Myocyte (in vitro differentiated cells): ENCODE data around the gene CIAO2B. TPM values are rescaled to one million over a fixed set of nuclear protein-coding genes. Genes with fewer than 3 reads are reported as not detected.

Source experiments
- DNase-seq: peaks from one replicate; pipeline ENCODE4 v3.0.0-alpha.2; 2012; ENCODE audit warnings: low read depth
- total RNA-seq: library from RNA; depleted of rRNA; stranded (reverse); fragments of >200 nt; gene quantifications from 2 replicates; pipeline ENCODE4 v1.2.3, GENCODE V29; 2014

Gene CIAO2B
- total RNA-seq, 1 donor from 2014 or later: 235 TPM

GRCh38 chr16:66888647-66889615 is 45.3 kb downstream of the CIAO2B start:
- DNase-seq: no peak

DNA sequence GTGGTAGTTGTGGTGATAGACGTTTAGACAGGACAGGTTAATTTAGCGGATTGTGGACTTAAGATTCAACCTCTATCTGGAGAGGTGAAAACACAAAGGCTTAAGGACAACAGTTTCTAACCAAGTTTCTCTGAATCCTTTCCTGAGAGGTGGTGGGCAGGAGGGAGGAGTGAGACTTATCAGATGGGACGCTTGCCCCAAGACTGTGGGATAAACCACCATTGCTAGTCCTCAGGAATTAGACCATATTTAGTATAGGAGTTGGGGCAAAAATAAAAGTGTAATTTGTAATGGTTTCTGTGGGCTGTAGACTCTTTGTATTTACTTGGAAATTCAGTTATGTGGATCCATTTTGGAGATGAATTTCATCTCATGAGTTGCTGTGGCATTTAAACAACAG is 47.3 kb downstream of the CIAO2B start:
- no peak for DNase-seq

DNA sequence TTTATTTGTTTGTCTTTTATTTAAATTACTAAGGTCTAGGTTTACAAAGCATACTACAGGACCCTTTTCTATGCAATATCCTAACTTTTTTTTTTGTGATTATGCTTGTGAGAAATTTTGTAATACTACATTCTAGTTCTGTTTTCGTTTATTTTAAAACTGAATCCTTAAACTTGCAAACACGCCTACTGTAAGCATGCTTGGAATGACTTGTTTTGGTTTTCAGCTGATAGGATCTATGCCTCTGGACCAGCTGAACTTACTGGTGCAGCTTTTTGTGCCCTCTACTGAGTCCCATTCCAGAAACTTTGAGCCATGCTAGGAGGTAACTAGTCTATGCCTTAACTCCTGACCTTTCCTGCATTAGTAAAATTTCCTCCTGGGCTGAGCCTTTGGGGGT is 47.9 kb downstream of the CIAO2B start:
- no peak for DNase-seq

GRCh38 chr16:66885491-66885890 is 48.7 kb downstream of the CIAO2B start:
- no peak for DNase-seq

DNA sequence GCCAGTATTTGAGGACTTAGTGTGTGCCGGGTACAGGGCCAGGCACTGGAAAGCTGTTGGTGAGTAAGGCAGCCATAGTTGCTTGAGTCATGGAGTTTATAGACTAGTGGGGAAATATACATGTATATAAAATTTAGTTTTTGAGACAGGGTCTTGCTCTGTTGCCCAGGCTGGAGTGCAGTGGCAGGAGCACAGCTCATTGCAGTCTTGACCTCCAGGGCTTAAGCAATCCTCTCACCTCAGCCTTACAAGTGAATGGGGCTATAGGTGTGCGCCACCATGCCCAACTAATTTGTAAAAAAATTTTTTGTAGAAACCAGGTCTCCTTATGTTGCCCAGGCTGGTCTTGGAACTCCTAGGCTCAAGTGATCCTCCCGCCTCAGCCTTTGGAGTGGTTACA is 51.5 kb downstream of the CIAO2B start:
- no peak for DNase-seq

Other genes starting within 250 kb of the CIAO2B start
- gene CMTM4, start 237.7 kb downstream of the CIAO2B start, total RNA-seq: 10.7 and 10.9 TPM in 2 replicates
- gene DYNC1LI2, start 182.8 kb downstream of the CIAO2B start, total RNA-seq: 108 and 137 TPM in 2 replicates
- gene TERB1, start 132.8 kb downstream of the CIAO2B start, total RNA-seq: not detected in 2 replicates
- gene NAE1, start 103.4 kb downstream of the CIAO2B start, total RNA-seq: 57.6 and 65.4 TPM in 2 replicates
- gene CA7, start 90.0 kb downstream of the CIAO2B start, total RNA-seq: 3.4 and 4.2 TPM in 2 replicates
- 3.5 and 4.6 TPM in 2 replicates for gene PDP2, start 53.9 kb downstream of the CIAO2B start, total RNA-seq
- gene CDH16, start 15.5 kb downstream of the CIAO2B start, total RNA-seq: 1.1 TPM in 1 of 2 replicates, not detected in the other
- gene RRAD, start 8.9 kb downstream of the CIAO2B start, total RNA-seq: 26.3 and 60.5 TPM in 2 replicates
- 70.7 and 81.0 TPM in 2 replicates for gene CES2, start 1.1 kb upstream of the CIAO2B start, total RNA-seq
- gene CES3, start 26.9 kb upstream of the CIAO2B start, total RNA-seq: 1.7 and 1.9 TPM in 2 replicates
- gene CES4A, start 54.2 kb upstream of the CIAO2B start, total RNA-seq: 0.10 and 0.19 TPM in 2 replicates
- 54.1 and 75.1 TPM in 2 replicates for gene CBFB, start 94.7 kb upstream of the CIAO2B start, total RNA-seq
- 22.4 and 30.7 TPM in 2 replicates for gene PHAF1, start 175.5 kb upstream of the CIAO2B start, total RNA-seq
- gene B3GNT9, start 216.6 kb upstream of the CIAO2B start, total RNA-seq: 56.1 and 57.4 TPM in 2 replicates
- 19.1 and 21.0 TPM in 2 replicates for gene TRADD, start 225.5 kb upstream of the CIAO2B start, total RNA-seq
- gene FBXL8, start 225.6 kb upstream of the CIAO2B start, total RNA-seq: 39.3 and 46.4 TPM in 2 replicates
- gene HSF4, start 230.3 kb upstream of the CIAO2B start, total RNA-seq: 20.9 and 29.3 TPM in 2 replicates
- gene NOL3, start 236.1 kb upstream of the CIAO2B start, total RNA-seq: 70.9 and 86.5 TPM in 2 replicates
- 27.2 and 28.6 TPM in 2 replicates for gene MATCAP1, start 249.6 kb upstream of the CIAO2B start, total RNA-seq